Activated CD8-positive, alpha-beta memory T cell treated with anti-CD3 and anti-CD28 coated beads, Interleukin-2, amount 50 U/mL, for 4 hours (primary cell): ENCODE measurements around the gene ZNF548.

ENCODE experiments used
- DNase-seq: peaks from one replicate; pipeline ENCODE4 v3.0.0-alpha.2; 2020

ZNF548 gene

GRCh38 chr19:57403737-57404563 lies 14.3 kb downstream of the ZNF548 start:
- DNase-seq: no peak

GRCh38 chr19:57406516-57407123 lies 17.0 kb downstream of the ZNF548 start:
- peak; percentile 71 for DNase-seq

GRCh38 chr19:57410877-57411671 lies 21.4 kb downstream of the ZNF548 start, which contains the start of gene ZNF17:
Gene ZNF17, plus strand, starts transcription at chr19:57411161. Its CDS starts 2,455 bp downstream, at chr19:57413616.
- peak; percentile 90 for DNase-seq

- no peak for DNase-seq
Measured at GRCh38 chr19:57419439-57419838, 29.8 kb downstream of the ZNF548 start.

- DNase-seq: no peak
Measured at GRCh38 chr19:57421037-57421436, 31.4 kb downstream of the ZNF548 start.

GRCh38 chr19:57434386-57435061 lies 44.9 kb downstream of the ZNF548 start:
- no peak for DNase-seq

- peak; percentile 96 for DNase-seq
Measured at GRCh38 chr19:57435062-57435978, 45.7 kb downstream of the ZNF548 start, which contains the start of gene ZNF749. Gene ZNF749, plus strand, starts transcription at chr19:57435325. Its CDS starts 254 bp downstream, at chr19:57435579.

GRCh38 chr19:57436417-57436816 lies 46.8 kb downstream of the ZNF548 start:
- no peak for DNase-seq

- no peak for DNase-seq
Measured at GRCh38 chr19:57437931-57438330, 48.3 kb downstream of the ZNF548 start.

GRCh38 chr19:57438925-57439324 lies 49.3 kb downstream of the ZNF548 start:
- DNase-seq: no peak

- no peak for DNase-seq
Measured at GRCh38 chr19:57441979-57442752, 52.5 kb downstream of the ZNF548 start.

- no peak for DNase-seq
Measured at GRCh38 chr19:57443121-57443696, 53.6 kb downstream of the ZNF548 start.

GRCh38 chr19:57452307-57452706 lies 62.7 kb downstream of the ZNF548 start:
- DNase-seq: no peak
